Measurements from ENCODE around the gene MPL.

MPL gene

GRCh38 chr1:43304771-43305300 is 32.8 kb upstream of the MPL start:
- H3K36me3 ChIP-seq, result no peaks in the 10 kb centered on the region
- H3K9me3 ChIP-seq, result no peaks in the 10 kb centered on the region
- TF ChIP-seq CTCF (IDR thresholded peaks at IDR 0.05; ENCODE audit: low read depth, low read length), result no peak
- DNase-seq, result no peak
- H3K4me1 ChIP-seq, result no peaks in the 10 kb centered on the region
- no peak overlapping the region for H3K4me3 ChIP-seq (ENCODE audit: low read depth, low read length)
- H3K27me3 ChIP-seq, result no peaks in the 10 kb centered on the region

- Histone ChIP-seq H3K27me3 (no peaks in the 10 kb centered on the region), H3K36me3 (no peaks in the 10 kb centered on the region), H3K9me3 (no peaks in the 10 kb centered on the region), H3K4me3 (ENCODE audit: low read depth, low read length) (no peak overlapping the region), H3K4me1 (no peaks in the 10 kb centered on the region)
- TF ChIP-seq CTCF (IDR thresholded peaks at IDR 0.05; ENCODE audit: low read depth, low read length), result no peak
- no peak for DNase-seq
Observed at GRCh38 chr1:43305461-43305860, 32.2 kb upstream of the MPL start.

GRCh38 chr1:43305926-43306687 is 31.5 kb upstream of the MPL start:
- Histone ChIP-seq H3K4me1 (no peaks in the 10 kb centered on the region), H3K27me3 (no peaks in the 10 kb centered on the region), H3K9me3 (no peaks in the 10 kb centered on the region), H3K36me3 (no peaks in the 10 kb centered on the region), H3K4me3 (ENCODE audit: low read depth, low read length) (no peak overlapping the region)
- no peak for TF ChIP-seq CTCF (IDR thresholded peaks at IDR 0.05; ENCODE audit: low read depth, low read length)
- no peak for DNase-seq

GRCh38 chr1:43306688-43307457 is 30.7 kb upstream of the MPL start:
- no peaks in the 10 kb centered on the region for H3K36me3 ChIP-seq

GRCh38 chr1:43307458-43308158 is 30.0 kb upstream of the MPL start:
- Histone ChIP-seq H3K4me1 (no peaks in the 10 kb centered on the region), H3K36me3 (no peaks in the 10 kb centered on the region), H3K27me3 (no peaks in the 10 kb centered on the region), H3K4me3 (ENCODE audit: low read depth, low read length) (no peak overlapping the region), H3K9me3 (no peaks in the 10 kb centered on the region)
- TF ChIP-seq CTCF (IDR thresholded peaks at IDR 0.05; ENCODE audit: low read depth, low read length), result no peak
- DNase-seq, result no peak

More at GRCh38 chr1:43306688-43307457, 30.7 kb upstream of the MPL start:
- no peak for TF ChIP-seq CTCF (IDR thresholded peaks at IDR 0.05; ENCODE audit: low read depth, low read length)
- Histone ChIP-seq H3K9me3 (no peaks in the 10 kb centered on the region), H3K27me3 (no peaks in the 10 kb centered on the region), H3K4me1 (no peaks in the 10 kb centered on the region), H3K4me3 (ENCODE audit: low read depth, low read length) (no peak overlapping the region)
- DNase-seq, result no peak

Measured in BE2C (cell line).